Stimulated activated CD8-positive, alpha-beta memory T cell treated with anti-CD3 and anti-CD28 coated beads, Interleukin-7, amount 100 ng/mL, for 48 hours (primary cell): ENCODE data around the gene CRTAC1.
A peak's percentile ranks its signal among the peaks of the same experiment; 100 is the strongest.

Experiments
- DNase-seq, 2 donors: peaks; one replicate each; pipeline ENCODE4 v3.0.0-alpha.2; 2020; ENCODE audit warnings: low read depth in 1 of 2; ENCODE audit errors: extremely low read depth in 1 of 2

The CRTAC1 gene

DNA sequence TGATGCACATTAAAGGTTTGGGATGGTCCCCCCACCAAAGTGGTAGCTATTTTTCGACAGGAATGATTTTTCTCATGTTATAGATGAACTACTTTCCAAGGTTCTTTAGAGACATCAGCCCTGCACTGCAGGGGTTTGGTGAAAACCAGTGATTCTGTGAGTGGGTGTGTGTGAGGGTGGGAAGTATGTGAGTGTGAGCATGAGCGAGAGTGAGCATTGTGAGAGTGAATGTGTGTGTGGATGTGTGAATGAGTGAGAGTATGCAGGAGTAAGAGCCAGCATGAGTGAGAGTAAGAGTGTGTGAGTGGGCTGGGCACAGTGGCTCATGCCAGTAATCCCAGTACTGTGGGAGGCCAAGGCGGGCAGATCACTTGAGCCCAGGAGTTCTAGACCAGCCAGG, 105.7 kb downstream of the CRTAC1 start:
- no peak for DNase-seq

DNA sequence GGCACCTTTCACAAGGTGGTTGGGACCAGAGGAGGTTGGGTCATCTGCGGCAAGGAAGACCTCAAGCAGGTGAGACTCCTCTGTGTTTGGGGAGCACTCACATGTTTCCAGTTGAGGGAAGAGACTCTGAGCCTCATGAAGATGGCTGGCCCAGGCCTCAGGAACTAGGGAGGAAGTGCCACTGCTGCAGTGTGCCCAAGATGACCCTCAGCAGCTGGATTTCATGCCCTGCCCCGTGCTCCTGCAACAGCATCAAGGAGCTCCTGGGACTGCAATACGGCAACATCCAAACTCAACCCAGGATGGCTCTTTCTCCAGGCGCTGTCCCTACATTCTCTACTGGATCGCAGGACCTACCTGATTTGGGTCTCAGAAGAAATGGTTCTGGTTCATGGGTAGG, 106.9 kb downstream of the CRTAC1 start:
- no peak for DNase-seq

DNA sequence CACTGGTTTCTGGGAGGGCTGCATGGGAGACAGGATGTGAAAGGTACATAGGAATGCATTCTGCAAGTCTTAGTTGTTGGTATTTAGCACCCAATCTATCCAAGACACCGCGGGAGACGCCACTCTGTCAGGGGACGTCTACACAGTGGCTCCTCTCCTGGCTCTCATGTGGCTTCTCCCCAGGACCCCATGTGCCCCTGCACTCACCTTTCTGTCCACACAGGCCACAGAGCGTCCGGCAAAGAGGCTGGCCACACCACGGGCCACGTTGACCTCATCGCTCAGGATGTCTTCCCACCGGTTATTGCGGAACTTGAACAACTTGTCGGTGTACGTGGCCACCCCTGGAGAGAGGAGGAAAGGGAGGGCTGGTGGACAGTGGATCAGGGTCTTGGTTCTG, 107.4 kb downstream of the CRTAC1 start:
- no peak for DNase-seq

DNA sequence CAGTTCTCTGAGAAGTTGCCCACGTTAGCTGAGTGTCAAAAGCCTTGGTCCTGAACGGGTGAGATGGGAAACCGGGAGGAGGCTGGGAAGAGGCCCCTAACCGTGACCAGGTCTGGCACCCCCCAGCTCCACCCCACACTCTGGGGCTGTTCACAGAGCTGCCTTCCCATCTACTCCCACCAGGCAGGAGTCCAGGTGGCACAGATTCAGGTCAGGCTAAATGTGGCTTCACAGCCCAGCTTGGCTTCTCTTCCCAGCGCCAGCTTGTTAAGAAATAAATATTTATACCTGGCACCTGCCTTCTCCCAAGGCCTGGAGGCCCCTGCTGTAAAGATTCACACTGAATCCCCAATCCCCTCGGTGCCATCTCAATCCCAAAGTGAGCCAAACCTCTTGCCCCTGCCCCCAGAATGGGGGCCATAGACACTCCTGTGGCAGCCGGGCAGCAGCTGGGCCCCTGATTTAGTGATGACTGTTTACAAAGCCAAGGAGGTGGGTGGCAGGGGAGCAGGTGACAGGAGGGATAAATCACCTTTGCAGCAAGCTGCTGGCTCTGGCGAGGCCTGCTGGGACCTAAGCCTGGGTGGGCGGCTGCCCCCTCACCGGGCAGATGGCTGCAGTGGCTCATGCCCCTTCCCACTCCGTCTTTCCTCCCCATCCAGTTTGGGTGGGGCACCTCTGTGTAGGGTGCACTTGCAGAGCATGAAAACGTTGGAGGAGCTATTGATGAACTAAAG, 108.2 kb downstream of the CRTAC1 start:
- no peak for DNase-seq

DNA sequence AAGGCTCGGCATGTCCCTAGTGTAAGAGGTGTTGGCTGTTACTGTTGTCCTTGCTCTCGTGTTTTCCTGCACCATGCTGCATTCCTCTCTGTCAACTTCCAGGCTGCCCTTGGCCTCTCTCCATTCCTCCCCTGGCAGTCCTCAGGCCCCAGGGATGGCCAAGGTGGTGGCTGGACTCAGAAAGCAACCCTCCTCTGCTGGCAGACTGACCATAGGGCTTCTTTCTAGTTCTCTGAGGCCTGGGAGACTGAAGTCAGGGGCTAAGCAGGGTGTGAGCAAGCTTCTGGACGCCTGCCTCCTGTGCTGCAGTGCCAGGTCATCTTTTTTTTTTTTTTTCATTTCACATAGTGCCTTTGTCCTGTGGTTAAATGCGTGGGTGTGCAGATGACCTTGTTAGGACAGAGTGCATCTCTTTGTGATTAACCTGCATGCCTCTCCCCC, 108.8 kb downstream of the CRTAC1 start:
- DNase-seq = no peak

DNA sequence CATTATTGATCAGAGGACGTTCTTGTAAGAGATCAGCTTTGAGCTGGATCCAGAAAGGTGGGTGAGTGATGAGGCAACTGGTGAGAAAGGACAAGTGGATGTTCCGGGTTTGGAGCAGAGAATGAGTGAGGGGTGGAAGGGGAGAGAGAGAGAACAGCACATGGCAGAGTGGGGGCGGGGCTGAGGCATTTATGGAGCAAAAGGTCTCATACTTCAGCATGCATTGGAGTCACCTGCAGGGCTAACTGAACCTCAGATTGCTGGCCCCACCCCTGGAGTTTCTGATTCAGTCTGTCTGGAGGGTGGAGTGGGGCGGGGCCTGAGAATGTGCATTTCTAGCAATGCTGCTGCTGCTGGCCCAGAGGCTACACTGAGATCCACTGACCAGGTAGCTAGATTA, 109.6 kb downstream of the CRTAC1 start:
- DNase-seq = no peak

DNA sequence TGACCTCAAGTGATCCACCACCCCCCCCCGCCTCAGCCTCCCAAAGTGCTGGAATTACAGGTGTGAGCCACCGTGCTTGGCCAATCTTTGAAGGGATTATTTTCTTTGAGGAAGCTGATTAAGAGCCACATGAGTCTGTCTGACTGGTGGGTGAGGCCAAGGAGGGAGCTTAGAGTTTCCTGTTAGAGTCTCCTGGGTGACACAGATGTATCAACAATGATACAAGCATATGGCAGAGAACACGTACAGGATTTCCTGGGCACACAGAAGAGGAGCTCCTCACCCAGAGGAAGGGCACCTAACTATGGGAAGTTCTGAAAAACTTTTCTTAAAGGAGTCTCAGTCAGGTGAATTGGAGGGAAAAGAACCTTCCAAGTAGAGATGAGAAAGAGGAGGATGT, 111.4 kb downstream of the CRTAC1 start:
- no peak for DNase-seq

DNA sequence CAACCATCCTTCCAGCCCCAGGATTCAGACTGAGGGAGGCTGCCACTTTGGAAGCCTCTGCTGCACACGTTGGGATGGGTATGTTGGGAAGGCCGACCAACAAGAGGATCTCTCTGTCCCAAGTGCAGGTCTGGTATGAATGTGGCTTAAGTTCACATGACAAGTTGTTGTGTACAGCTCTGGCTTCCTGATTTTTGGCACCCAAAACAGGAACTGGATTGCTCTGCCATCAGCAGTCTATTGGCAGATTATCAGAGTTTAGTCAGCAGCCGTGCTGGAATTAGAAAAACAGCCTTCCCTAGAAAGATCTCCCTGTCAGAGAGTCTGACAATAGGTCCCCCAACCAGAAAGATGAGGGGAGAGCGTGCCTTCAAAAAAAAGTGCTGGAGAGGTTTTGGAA, 113.8 kb downstream of the CRTAC1 start:
- DNase-seq = no peak

DNA sequence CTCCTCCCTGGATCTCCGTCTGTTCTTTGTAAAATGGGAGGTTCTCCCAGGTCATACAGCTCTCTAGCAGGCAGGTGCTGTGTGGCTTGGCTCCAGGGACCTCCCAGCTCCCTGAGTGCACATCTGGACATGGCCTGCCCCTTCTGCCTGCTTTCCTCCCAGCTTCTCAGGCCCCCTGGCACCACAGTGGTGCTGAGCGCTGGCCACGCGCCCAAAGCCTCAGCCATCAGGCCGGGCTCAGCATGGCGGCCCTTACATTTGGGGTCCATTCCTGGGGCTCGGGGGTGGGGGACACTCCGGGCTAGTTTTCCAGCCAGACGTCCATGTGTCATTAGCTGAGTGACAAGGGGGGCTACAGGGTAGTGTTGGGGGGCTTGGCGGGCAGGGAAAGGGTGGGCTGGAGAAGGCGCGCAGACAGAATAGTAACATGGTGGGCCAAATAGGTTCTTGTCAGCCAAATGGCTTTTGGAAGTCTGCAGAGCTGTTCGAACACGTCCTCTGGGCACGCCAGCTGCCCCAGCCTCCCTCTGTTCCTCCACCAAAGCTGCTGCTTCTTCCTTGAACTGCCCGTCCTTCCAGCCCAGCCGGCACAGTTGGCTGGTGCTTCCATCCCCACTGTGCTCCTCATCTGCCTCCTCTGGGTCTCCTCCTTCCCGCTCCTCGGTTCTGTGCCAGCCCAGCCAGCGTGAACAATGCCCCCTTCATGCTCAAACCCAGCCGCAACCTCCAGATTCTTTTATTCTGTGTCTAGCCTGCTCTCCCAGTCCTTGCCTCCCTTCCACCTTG, 114.9 kb downstream of the CRTAC1 start:
- no peak for DNase-seq

DNA sequence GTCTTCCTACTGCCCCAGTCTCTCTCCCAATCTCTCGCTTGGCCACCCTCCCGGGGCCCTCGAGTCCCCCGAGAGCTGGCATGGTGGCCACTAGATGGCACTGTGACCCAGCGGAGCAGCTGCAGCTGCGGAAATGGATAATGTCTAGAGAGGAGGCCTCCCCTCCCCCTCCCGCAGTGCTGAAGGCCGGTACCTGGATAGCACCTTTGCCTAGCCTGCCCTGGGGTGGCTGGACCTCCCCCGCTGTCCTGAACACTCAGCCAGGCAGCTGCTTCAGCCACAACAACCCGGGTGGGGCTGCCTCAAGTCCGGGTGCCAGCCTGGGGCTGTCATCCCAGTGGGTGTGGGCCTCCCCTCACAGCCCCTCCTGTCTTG, 115.6 kb downstream of the CRTAC1 start:
- DNase-seq = peak; percentile 47 to 57

DNA sequence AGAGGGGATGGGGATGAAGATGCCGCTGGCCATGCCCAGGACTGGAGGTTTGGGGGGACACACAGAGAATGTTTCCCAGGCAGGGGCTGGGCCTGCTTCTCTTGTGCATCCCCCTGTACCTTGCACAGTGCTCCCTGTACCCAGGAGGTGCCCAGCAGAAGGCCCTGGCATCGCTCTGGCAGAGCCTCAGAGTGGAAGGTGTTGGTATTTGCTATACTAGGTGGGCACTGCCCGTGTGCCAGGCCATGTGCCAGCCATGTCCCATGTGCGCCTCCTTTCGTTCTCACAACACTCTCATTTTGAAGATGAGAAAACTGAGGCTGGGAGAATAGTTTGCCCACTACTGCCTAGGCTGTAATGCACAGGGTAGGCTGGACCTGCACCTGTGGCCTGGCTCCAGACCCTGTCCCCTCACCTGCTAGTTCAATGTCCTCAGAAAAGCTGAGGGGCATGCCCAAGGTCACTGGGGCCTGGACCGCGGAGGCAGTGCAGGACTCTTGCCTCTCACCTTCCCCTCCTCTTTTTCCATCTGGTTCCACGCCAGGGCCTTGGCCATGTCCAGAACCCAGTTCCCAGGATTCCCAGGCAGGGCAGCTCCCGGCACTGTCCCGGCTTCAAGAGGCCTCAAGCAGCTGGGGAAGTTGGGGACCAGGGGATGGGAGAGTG, 116.1 kb downstream of the CRTAC1 start:
- no peak for DNase-seq

DNA sequence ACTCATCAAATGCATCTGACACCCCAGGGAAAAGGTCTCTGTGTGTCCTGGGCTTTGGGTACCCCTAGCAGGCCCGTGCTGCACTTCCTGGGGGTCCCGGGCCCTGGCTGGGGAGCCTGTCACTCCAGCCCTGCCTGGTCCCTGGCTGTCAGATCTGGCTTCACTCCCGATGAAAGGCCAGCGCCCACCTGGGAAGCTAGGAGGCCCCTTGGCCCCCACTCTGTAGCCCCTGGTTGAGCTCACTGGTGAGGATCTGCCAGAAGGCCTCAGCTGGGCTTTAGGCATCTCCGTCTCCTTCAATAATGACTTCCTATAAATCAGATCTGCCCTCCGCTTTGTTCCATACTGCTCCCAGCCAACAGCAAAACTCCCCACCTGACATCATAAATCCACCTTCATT, 116.8 kb downstream of the CRTAC1 start:
- DNase-seq = no peak

DNA sequence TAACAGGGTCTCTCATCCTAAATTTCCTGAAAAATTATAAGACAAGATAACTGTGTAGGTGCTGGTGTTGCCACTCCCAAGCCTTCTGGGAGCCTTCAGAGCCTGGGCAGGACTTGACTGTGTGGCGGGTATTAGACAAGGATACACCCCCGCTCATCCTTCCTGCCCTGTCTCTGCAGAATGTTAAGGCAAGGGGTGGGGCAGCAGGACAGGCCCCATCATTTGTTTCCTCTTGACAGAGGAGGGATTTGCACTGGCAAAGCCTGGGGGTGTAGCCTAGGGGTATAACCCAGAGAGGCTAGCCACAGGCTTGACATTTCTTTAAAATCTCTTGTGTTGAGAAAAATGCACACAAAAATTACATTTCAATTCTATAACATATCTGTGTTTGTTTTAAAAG, 117.2 kb downstream of the CRTAC1 start:
- DNase-seq = no peak

DNA sequence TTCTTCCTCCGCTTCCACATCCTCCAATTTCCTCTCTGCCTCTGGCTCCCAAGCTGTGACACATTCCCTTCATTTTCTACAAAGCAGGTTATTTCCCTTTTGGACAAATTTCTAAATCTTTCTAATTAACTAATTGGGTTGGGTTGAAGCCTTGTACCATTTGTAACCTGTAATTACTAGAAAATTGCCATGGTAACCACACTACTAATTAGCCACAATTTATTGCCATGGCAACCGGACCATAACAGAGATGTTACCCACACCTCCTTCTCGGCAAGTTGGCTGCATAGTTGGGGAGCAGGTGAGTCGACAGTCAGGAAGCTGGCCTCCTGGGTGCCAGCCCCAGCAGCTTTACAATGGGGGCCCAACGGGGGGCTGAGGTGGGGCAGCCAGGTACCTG, 119.2 kb downstream of the CRTAC1 start:
- no peak for DNase-seq

DNA sequence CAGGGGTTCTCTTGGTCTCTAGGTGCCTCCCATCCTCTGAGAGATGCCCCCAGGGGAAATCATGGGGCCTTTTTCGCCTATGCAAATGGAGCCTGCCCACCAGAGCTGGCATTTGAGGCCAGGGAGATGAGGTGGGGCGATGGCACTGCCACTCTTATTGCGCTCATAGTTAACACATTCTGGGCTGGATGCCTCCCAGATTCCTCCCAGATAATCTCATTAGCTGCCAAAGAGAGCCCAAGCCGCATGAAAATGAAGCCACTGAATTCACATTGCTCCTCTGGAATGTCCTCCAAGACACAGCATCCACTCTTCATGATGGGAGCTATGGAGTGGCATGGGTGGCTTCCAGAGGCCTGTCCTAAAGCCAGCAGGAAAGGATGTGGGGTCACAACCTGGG, 119.8 kb downstream of the CRTAC1 start:
- DNase-seq = no peak

DNA sequence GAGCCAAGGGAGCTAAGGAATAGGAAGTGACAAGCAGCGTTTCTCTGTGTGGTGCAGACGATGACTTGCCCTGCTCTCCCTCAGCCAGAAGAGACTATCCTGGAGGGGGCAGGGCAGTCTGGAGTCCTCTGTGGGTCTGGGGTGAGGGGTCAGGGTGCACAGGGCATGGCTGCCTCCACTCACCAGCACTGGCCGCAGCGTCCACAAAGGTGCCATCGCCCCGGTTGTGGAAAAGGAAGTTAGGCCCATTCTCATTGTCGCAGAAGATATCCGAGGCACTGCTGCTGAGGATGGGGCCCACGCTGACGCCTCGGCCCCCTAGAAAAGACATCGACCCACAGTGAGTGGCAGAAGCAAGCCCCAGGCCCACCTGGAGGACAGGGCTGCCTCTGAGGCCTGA, 122.6 kb downstream of the CRTAC1 start:
- no peak for DNase-seq

DNA sequence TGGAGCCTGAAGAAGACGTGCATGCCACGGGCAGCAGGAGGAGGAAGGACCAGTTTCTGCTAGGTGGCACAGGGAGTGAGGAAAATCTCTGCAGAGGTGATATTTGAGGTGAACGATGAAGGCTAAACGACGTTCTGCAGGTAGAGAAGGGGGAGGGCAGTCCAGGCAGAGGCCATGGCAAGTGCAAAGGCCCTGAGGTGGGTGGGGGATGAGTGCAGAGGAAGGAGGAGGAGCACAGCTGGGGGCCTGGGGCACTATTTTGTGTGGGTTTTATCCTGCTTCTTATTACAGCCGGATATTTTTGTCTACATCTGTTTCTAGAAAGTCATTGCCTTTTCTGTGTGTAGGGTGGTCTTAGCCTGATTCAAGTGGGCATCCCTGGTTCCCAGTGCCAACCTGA, 123.2 kb downstream of the CRTAC1 start:
- DNase-seq = no peak

DNA sequence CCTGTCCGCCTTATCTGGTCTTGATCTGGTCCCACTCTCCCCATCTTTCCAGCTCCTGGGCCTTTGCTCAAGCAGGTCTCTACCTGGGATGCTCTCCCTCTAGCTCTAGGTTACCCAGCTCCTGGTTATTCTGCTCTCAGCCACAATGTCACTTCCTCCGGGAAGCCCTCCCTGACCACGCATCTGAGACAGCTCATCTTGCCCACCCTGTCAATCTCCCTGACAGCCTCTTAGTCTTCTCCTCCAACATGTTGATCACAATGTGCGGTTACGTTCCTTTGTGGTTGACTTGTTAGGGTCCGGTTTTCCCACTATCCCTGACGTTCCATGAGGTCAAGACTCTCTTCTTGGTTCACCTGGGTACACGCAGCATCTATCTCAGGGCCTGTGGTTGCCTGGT, 125.1 kb downstream of the CRTAC1 start:
- no peak for DNase-seq

DNA sequence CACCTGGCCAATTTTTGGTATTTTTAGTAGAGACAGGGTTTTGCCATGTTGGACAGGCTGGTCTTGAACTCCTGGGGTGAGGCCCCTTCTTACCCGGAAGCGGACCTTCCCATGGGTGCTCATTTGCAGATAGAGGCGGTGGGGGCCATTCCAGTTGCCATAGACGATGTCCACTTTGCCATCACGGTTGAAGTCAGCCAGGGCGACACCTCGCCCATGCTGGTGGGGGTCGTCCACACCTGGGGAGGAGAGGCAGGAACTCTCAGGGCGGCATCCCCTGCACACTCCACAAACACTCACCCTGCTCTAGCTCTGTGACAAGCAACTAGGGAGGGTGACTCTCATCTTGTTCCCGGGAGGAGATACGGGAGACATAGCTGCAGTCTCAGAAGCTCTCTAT, 125.8 kb downstream of the CRTAC1 start:
- no peak for DNase-seq

DNA sequence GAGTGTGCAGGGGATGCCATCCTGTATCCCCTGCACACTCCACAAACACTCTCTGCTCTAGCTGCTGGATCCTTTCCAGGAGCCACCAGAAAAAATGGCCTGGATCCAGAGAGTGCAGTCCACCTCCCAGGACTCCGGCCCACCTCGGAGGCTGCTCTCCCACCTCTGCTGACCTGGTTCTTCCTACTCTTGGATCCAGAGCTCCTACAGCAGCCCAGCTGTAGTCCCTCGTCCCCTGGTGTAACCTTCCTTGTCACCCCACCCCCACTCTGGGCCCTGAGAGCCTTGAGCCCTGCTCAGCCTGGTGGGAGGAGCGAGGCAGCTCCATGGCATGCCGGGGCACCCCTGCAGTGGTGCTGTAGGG, 126.4 kb downstream of the CRTAC1 start:
- no peak for DNase-seq

DNA sequence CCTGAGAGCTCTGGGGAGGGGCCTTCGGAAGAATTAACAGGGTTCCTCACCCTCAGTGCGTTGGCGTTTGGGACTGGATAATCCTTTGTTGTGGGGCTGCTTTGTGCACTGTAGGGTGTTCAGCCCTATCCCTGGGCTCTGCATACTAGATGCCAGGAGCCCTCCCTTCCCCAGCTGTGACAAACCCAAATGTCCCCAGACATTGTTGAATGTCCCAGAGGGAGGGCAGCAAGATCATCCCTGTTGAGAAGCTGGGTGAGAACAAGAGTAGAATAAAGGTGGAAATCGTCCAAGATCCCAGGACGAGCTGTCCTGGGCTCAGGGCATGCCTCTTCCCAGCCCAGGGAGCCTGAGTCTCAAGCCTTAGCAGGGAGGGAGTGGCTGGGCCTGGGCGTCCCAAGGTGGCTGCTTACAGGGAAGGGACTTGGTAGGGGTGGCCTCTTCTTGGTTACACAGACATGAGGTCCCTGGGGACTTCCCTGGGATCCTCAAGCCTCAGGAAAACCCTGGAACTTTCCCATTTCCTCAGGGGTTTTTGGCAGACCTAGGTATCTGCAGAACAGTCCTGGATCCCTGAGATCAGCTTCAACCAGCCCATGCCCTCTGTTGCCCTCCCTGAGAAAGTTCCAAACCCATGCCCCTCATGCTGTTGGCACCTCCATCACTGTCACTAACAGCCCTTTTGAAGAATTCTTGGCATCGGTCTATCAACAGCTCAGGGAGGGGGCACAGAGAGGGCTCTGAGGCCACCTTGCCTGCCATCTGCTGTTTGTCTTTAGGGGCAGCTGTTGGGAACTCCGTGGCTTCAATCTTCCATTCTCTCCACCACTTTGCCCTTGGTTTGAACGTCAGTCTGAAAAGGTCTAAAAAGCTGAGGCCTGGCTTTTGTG, 127.0 kb downstream of the CRTAC1 start:
- no peak for DNase-seq
